Stimulated activated CD4-positive, alpha-beta T cell treated with anti-CD3 and anti-CD28 coated beads, TNF-alpha, amount 100 ng/mL, for 48 hours (primary cell): ENCODE data around the gene ABCG4.
A peak's percentile ranks its signal among the peaks of the same experiment; 100 is the strongest.
"Not testable (repeated sequence)": the region's sequence is repeated elsewhere in the genome, so short reads cannot be mapped to it uniquely, and the experiment has no call there.

ENCODE experiments used
- DNase-seq, 3 donors: peaks; one replicate each; pipeline ENCODE4 v3.0.0-alpha.2; 2020; ENCODE audit warnings: low read depth in 3 of 3

The ABCG4 gene

GRCh38 chr11:119181677-119182412 is 33.0 kb downstream of the ABCG4 start:
- no peak for DNase-seq

- not testable (repeated sequence) for DNase-seq
Measured at GRCh38 chr11:119184399-119184798, 35.5 kb downstream of the ABCG4 start.

GRCh38 chr11:119185981-119186634 is 37.3 kb downstream of the ABCG4 start:
- DNase-seq = no peak

GRCh38 chr11:119187123-119187892 is 38.5 kb downstream of the ABCG4 start:
- DNase-seq = no peak

- DNase-seq = no peak
Measured at GRCh38 chr11:119188067-119188466, 39.2 kb downstream of the ABCG4 start.

- DNase-seq = no peak
Measured at GRCh38 chr11:119188887-119189286, 40.0 kb downstream of the ABCG4 start.

- no peak for DNase-seq
Measured at GRCh38 chr11:119189393-119189792, 40.5 kb downstream of the ABCG4 start.

- DNase-seq = no peak
Measured at GRCh38 chr11:119190531-119190930, 41.7 kb downstream of the ABCG4 start.

GRCh38 chr11:119191265-119191664 is 42.4 kb downstream of the ABCG4 start:
- DNase-seq = not testable (repeated sequence)

- no peak for DNase-seq
Measured at GRCh38 chr11:119192111-119192510, 43.3 kb downstream of the ABCG4 start.

GRCh38 chr11:119193001-119193400 is 44.1 kb downstream of the ABCG4 start:
- no peak for DNase-seq

GRCh38 chr11:119193626-119194025 is 44.8 kb downstream of the ABCG4 start:
- DNase-seq = no peak

- no peak for DNase-seq
Measured at GRCh38 chr11:119194811-119195440, 46.1 kb downstream of the ABCG4 start.

GRCh38 chr11:119195680-119196079 is 46.8 kb downstream of the ABCG4 start:
- no peak for DNase-seq

GRCh38 chr11:119196833-119197483 is 48.1 kb downstream of the ABCG4 start:
- peak; percentile 24 to 70 (median 49) for DNase-seq

GRCh38 chr11:119198925-119199324 is 50.1 kb downstream of the ABCG4 start:
- DNase-seq = no peak

- not testable (repeated sequence) for DNase-seq
Measured at GRCh38 chr11:119201236-119201635, 52.4 kb downstream of the ABCG4 start.

GRCh38 chr11:119202554-119202953 is 53.7 kb downstream of the ABCG4 start:
- no peak for DNase-seq

- no peak for DNase-seq
Measured at GRCh38 chr11:119204066-119204465, 55.2 kb downstream of the ABCG4 start.

GRCh38 chr11:119205080-119205479 is 56.2 kb downstream of the ABCG4 start:
- no peak for DNase-seq
